Skeletal muscle satellite cell (primary cell): Measurements from ENCODE around the gene TRMU.

Experiments used
- H3K27me3 ChIP-seq: 2 replicates; pipeline ENCODE4 v1.7.0; 2013; ENCODE audit warnings: low read length; ENCODE audit not compliant: control insufficient read depth, insufficient read depth
- H3K36me3 ChIP-seq: 2 replicates; pipeline ENCODE4 v1.7.0; 2013; ENCODE audit warnings: mild to moderate bottlenecking, control low read depth, low read length; ENCODE audit not compliant: insufficient read depth
- H3K4me1 ChIP-seq: 2 replicates; pipeline ENCODE4 v1.7.0; 2013; ENCODE audit warnings: low read length; ENCODE audit not compliant: control insufficient read depth, insufficient read depth
- H3K4me2 ChIP-seq: 2 replicates; pipeline ENCODE4 v1.7.0; 2013; ENCODE audit warnings: mild to moderate bottlenecking, low read length
- H3K4me3 ChIP-seq: 2 replicates; pipeline ENCODE4 v1.7.0; 2013; ENCODE audit warnings: low read length
- H3K9ac ChIP-seq: 2 replicates; pipeline ENCODE4 v1.7.0; 2013; ENCODE audit warnings: mild to moderate bottlenecking, low read depth, low read length, moderate library complexity
- H3K9me3 ChIP-seq: replicated peaks from 2 replicates; pipeline ENCODE4 v1.7.0; 2013; ENCODE audit warnings: mild to moderate bottlenecking, control low read depth, low read length

The TRMU gene

GRCh38 chr22:46362203-46362933 is 26.9 kb downstream of the TRMU start:
- H3K4me3 ChIP-seq, result no peak overlapping the region
- no peak overlapping the region for H3K4me2 ChIP-seq
- no peaks in the 10 kb centered on the region for H3K9me3 ChIP-seq
- H3K4me1 ChIP-seq, result no peaks in the 10 kb centered on the region
- peaks cover under 1% of the 10 kb centered on the region for H3K36me3 ChIP-seq
- H3K9ac ChIP-seq, result no peak overlapping the region
- peaks cover 29% of the 10 kb centered on the region for H3K27me3 ChIP-seq

GRCh38 chr22:46362934-46363515 is 27.5 kb downstream of the TRMU start:
- H3K27me3 ChIP-seq, result peaks cover 31% of the 10 kb centered on the region
- H3K4me2 ChIP-seq, result no peak overlapping the region
- no peaks in the 10 kb centered on the region for H3K4me1 ChIP-seq
- no peak overlapping the region for H3K4me3 ChIP-seq
- no peaks in the 10 kb centered on the region for H3K9me3 ChIP-seq
- H3K9ac ChIP-seq, result no peak overlapping the region
- H3K36me3 ChIP-seq, result no peaks in the 10 kb centered on the region

- Histone ChIP-seq H3K9ac (no peak overlapping the region), H3K27me3 (peaks cover 31% of the 10 kb centered on the region), H3K4me3 (no peak overlapping the region), H3K36me3 (no peaks in the 10 kb centered on the region), H3K4me1 (no peaks in the 10 kb centered on the region), H3K4me2 (no peak overlapping the region), H3K9me3 (no peaks in the 10 kb centered on the region)
Observed at GRCh38 chr22:46363611-46364321, 28.3 kb downstream of the TRMU start.

- Histone ChIP-seq H3K4me1 (no peaks in the 10 kb centered on the region), H3K9ac (no peak overlapping the region), H3K9me3 (no peaks in the 10 kb centered on the region), H3K36me3 (no peaks in the 10 kb centered on the region), H3K4me2 (no peak overlapping the region), H3K4me3 (no peak overlapping the region), H3K27me3 (peaks cover 35% of the 10 kb centered on the region)
Observed at GRCh38 chr22:46364341-46365165, 29.0 kb downstream of the TRMU start.

GRCh38 chr22:46365166-46365624 is 29.7 kb downstream of the TRMU start:
- Histone ChIP-seq H3K4me1 (no peaks in the 10 kb centered on the region), H3K9ac (no peak overlapping the region)

GRCh38 chr22:46366327-46366731 is 30.8 kb downstream of the TRMU start:
- no peaks in the 10 kb centered on the region for H3K9me3 ChIP-seq
- no peaks in the 10 kb centered on the region for H3K4me1 ChIP-seq
- H3K4me2 ChIP-seq, result no peak overlapping the region
- H3K27me3 ChIP-seq, result peaks cover 44% of the 10 kb centered on the region
- H3K36me3 ChIP-seq, result no peaks in the 10 kb centered on the region
- H3K9ac ChIP-seq, result no peak overlapping the region
- no peak overlapping the region for H3K4me3 ChIP-seq

More at GRCh38 chr22:46365166-46365624, 29.7 kb downstream of the TRMU start:
- no peak overlapping the region for H3K4me3 ChIP-seq
- H3K9me3 ChIP-seq, result no peaks in the 10 kb centered on the region
- no peak overlapping the region for H3K4me2 ChIP-seq
- H3K27me3 ChIP-seq, result peaks cover 42% of the 10 kb centered on the region
- no peaks in the 10 kb centered on the region for H3K36me3 ChIP-seq

GRCh38 chr22:46366801-46367706 is 31.5 kb downstream of the TRMU start:
- no peaks in the 10 kb centered on the region for H3K4me1 ChIP-seq
- no peak overlapping the region for H3K4me2 ChIP-seq
- H3K36me3 ChIP-seq, result no peaks in the 10 kb centered on the region
- peaks cover 38% of the 10 kb centered on the region for H3K27me3 ChIP-seq
- no peaks in the 10 kb centered on the region for H3K9me3 ChIP-seq
- H3K9ac ChIP-seq, result no peak overlapping the region
- H3K4me3 ChIP-seq, result no peak overlapping the region

GRCh38 chr22:46367707-46368191 is 32.2 kb downstream of the TRMU start:
- Histone ChIP-seq H3K4me1 (no peaks in the 10 kb centered on the region), H3K27me3 (peaks cover 37% of the 10 kb centered on the region), H3K36me3 (no peaks in the 10 kb centered on the region), H3K9me3 (no peaks in the 10 kb centered on the region), H3K4me3 (no peak overlapping the region), H3K4me2 (no peak overlapping the region), H3K9ac (no peak overlapping the region)

GRCh38 chr22:46368422-46368821 is 32.9 kb downstream of the TRMU start:
- no peak overlapping the region for H3K9ac ChIP-seq
- no peak overlapping the region for H3K4me2 ChIP-seq
- no peak overlapping the region for H3K4me3 ChIP-seq
- H3K9me3 ChIP-seq, result no peaks in the 10 kb centered on the region
- no peaks in the 10 kb centered on the region for H3K36me3 ChIP-seq
- H3K27me3 ChIP-seq, result peaks cover 33% of the 10 kb centered on the region
- no peaks in the 10 kb centered on the region for H3K4me1 ChIP-seq

- Histone ChIP-seq H3K27me3 (peaks cover 37% of the 10 kb centered on the region), H3K36me3 (no peaks in the 10 kb centered on the region), H3K4me1 (no peaks in the 10 kb centered on the region), H3K4me2 (no peak overlapping the region), H3K4me3 (no peak overlapping the region), H3K9ac (no peak overlapping the region), H3K9me3 (no peaks in the 10 kb centered on the region)
Observed at GRCh38 chr22:46368871-46369715, 33.6 kb downstream of the TRMU start.
